GM18858 (cell line): Measurements from ENCODE around the gene FBXO33.
"Not testable (repeated sequence)": the region's sequence is repeated elsewhere in the genome, so short reads cannot be mapped to it uniquely, and the experiment has no call there.

ENCODE experiments used
- ATAC-seq: cut with Tn5 transposase; IDR thresholded peaks from one replicate; pipeline ENCODE4 v1.9.1; 2021; ENCODE audit not compliant: unreplicated experiment

FBXO33 gene

DNA sequence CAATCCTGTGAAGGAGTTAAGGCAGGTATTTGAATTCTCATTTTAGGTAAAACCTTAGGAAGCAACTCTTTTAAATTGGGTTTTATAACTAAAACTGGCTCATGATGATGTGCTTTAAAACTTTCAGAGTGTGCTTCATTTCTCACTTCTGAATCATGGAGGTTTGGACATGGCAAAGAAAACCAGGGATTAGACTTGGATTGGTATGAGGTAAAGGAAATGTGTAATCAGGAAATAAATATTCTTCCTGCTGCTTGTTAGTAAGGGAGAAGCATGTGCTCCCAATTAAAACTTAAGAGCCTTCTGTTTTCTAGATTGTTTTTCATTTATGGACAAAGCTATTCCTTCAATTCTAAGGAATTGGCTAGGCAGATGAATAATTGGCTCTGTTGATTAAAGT, 57.4 kb downstream of the FBXO33 start:
- ATAC-seq: no peak

DNA sequence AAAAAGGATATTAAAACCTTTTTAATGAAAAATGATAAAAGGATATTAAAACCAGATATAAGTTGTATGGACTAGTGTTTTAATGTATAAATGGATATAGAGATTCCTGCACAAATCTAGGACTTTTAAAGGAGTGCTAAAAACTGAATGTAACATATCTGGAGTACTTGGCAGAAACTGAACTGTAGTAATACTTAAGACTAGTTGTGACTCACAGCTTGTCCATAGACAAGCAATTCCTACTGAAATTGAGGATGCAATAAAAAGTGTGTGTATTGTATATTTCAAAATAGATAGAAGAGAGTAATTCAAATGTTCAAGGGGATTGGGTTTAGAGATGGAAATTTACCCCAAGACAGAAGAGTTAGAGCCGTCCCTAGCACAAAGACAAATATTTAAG, 59.6 kb downstream of the FBXO33 start:
- ATAC-seq: no peak

DNA sequence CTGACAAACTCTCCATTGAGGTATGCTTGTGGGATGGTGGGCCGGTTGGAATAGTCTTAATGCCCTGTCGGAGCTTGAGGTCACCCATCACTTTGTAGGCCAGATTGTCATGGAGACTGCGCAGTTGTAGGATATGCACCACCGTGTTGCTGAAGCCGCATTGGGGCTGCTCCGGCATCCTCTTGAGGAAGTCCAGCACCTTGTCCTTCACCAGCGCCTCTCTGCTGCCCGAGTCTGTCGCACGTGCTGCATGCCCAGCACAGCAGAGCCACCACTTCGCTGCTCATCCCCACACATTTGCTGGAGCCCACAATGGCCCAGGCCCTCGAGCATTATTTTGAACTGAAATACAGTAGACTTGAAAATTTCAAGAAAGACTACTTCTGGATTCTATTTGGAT, 61.8 kb downstream of the FBXO33 start:
- no peak for ATAC-seq

DNA sequence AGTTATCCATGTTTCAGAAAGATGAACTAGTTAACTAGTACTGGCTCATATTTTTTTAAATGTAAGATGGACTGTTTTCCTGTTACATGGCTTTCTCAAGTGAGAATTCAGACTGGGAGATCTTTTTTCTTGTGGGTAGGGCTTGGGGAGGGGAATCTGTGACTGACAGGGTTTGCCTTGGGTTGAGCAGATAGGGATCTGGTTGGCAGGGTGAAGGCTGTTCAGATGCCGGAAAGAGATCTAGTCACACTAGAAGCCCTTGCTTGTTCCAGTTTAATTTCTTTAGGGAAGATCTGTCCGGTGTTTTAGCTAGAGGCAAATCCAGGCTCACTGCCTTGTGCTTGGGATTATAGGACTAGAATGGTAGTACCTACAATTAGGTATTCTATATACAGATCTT, 63.2 kb downstream of the FBXO33 start:
- no peak for ATAC-seq

DNA sequence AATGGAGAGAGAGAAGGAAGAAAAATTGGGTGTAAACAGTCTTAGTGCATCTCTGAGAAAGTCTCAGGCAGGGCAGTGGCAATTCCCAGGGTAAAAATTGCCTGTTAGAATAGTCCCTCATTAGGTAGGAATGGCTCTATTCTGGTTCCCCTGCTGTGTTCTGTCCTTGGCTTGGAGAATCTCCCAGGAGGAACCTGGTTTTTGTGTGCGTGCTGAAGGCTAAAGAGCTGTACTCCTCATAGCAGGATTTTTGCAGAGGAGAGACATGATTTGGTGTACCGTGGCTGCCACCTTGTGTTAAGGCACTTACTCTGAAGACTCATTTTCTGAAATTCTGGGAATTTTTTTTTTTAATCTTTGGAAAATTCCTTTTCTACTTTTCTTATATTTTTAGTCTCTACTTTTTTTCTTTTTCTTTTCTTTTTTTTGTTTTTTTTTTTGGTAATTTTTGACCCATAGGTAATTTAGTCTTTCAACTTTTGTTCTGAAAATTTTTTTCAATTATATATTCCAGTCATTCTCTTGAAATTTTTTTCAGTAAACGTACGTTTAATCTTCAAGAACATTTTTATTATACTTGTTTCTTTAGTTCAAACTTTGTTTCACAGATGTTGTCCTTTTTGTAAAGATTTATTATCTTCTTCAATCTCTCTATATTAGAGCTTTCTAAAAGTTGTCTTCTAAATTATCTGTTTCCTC, 63.8 kb downstream of the FBXO33 start:
- ATAC-seq: no peak

DNA sequence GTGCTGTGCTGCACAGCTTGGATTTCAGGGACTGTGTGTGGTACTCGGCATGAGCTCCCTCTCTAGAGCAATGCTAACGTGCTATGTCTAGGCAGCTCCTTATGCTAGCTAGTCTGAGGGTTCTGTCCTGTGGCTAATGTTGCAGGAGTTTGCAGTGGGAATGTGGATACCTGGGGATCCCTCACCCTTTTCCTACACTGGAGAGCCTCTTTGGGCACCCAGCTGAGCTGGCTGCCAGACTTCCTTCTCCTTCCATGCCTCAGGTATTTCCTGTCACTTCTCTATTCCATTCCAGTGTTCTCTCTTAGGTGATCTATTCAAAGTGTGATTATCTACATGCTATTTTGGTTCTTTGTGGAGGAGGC, 64.9 kb downstream of the FBXO33 start:
- no peak for ATAC-seq

DNA sequence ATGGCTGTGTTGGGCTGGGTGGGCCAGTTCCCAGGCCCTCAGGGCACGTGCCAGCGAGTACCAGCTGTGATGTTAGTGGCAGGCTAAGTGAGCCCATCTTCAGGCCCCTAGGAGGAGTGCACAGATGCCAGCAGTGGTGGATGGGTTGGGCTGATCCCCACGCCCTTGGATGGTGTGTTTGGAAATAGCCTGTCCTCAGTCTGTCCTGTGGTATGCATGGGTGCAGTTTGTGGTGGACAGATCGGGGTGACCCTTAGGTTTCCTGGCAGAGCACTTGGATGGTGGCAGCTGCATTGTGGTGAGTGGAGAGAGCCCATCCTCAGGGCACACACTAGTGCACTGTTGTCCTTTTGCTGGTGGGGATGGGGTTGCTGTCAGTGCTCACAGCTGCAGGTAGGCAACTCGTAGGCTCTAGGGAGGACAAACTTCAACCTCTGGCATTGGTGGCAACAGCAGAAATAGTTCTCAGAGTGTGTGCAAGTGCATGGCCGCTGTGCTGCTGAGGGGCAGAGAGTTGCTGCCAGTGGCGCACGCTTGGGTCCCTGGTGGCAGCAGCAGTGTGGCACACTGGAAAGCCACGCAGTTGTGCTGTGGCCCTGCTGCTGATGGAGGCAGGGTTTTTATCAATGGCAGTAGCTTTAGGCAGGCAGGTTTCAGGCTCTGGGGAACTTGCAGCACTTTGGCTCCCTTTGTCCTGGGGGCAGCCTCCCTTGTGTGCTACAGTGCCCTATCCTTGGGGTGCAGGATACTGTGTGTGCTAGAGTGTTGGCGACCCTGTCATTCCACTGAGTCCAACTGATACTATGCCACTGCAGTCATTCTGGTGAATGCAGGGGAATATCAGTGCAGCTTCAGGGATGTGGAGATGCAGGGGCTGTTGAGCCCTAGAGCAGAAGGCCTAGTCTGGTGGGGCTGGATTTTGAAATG, 65.5 kb downstream of the FBXO33 start:
- no peak for ATAC-seq

DNA sequence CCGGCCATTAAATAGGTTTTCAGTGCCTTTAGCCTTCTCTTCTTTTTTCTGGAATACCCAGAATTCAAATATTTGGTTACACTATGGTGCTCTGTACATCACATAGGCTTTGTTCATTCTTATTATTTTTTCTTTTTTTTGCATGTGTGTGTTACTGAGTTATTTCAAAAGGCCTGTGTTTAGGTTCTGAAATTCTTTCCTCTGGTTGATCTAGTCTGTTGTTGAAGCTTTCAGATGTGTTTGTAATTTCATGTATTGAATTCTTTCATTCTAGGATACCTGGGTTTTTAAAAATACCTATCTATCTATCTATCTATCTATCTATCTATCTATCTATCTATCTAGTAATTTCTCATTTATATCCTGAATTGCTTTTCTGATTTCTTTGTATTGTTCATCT, 66.9 kb downstream of the FBXO33 start:
- no peak for ATAC-seq

DNA sequence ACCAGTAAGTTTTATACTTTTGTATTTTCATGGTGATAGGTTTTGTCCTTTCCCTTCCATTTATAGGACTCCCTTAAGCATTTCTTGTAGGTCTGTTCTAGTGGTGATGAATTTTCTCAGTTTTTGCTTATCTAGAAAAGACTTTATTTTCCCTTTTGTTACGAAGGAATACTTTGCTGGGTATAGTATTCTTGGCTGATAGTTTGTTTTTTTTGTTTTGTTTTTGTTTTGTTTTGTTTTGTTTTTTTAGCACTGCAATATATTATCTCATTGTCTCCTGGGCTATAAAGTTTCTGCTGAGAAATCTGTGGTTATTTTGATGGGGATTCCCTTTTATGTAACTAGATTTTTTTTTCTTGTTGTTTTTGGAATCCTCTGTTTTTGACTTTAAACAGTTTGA, 67.7 kb downstream of the FBXO33 start:
- no peak for ATAC-seq

DNA sequence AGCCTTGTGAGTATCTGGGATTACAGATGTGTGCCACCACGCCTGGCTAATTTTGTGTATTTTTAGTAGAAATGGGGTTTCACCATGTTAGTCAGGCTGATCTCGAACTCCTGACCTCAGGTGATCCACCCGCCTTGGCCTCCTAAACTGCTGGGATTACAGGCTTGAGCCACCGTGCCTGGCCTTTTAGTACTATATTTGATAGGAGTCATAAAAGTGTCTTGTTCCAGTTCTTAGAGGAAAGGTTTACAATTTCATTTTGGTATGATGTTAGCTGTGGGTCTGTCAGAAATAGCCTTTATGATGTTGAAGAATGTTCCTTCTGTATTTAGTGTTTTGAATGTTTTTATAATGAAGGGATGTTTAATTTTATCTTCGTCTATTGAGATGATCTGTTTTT, 70.7 kb downstream of the FBXO33 start:
- not testable (repeated sequence) for ATAC-seq

DNA sequence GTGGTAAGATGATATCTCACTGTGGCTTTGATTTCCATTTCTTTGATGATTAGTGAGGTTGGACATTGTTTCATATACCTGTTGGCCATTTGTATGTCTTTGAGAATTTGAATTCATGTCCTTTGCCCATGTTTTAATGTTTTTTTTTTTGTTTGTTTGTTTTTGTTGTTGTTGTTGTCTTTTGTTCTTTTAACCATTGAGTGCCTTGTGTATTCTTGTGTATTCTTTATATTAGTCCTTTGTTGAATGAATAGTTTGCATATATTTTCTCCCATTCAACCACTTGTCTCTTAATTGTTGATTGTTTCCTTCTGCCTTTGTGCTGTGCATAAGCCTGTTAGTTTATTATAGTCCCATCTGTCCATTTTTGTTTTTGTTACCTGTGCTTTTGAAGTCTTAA, 71.9 kb downstream of the FBXO33 start:
- ATAC-seq: no peak

DNA sequence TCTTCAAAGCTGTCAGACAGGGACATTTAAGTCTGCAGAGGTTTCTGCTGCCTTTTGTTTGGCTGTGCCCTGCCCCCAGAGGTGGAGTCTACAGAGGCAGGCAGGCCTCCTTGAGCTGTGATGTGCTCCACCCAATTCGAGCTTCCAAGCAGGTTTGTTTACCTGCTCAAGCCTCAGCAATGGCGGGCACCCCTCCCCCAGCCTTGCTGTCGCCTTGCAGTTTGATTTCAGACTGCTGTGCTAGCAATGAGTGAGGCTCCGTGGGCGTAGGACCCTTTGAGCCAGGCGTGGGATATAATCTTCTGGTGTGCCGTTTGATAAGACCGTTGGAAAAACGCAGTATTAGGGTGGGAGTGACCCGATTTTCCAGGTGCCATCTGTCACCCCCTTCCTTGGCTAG, 73.2 kb downstream of the FBXO33 start:
- not testable (repeated sequence) for ATAC-seq

DNA sequence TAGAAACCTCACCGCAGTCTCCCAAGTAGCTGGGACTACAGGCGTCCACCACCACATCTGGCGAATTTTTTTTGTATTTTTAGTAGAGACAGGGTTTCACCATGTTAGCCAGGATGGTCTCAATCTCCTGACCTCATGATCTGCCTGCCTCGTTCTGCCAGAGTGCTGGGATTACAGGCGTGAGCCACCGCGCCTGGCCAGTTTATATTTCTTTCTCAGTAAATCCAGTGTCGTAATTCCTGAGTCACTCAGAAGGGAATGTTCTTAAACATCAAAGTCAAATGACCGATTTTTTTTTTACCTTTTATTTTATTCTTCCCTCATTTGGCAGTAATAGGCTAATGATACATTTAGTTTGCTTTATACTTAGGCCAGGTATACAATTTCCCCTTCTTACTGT, 80.5 kb downstream of the FBXO33 start:
- no peak for ATAC-seq

DNA sequence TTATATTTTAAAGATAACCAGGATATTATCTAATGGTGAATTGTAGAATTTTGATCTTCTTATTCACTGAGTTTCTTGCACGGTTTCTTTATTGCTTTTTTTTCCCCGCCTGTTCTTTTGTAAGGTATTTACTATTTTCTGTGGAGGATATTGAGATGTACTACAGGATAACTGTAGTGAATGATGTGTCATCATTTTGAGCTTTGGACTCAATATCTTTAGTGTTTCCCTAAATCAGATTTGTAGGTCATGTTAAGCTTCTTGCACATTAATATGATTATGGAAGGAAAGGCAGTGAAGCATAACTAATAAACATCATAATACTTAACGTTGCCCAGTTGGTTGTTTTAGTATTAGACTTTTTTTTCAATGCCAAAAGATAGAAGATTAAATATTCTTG, 81.4 kb downstream of the FBXO33 start:
- no peak for ATAC-seq
